ENCODE results near the gene IQCH.
"Not testable (repeated sequence)": the region's sequence is repeated elsewhere in the genome, so short reads cannot be mapped to it uniquely, and the experiment has no call there.

Gene IQCH

GRCh38 chr15:67349634-67350033, 95.0 kb downstream of the IQCH start:
- in situ Hi-C loops (cut with MboI; ENCODE audit: low sequenced_read_pairs), result no loop called here

- in situ Hi-C loops (cut with MboI; ENCODE audit: low sequenced_read_pairs), result no loop called here
These were observed 95.5 kb downstream of the IQCH start for GRCh38 chr15:67350042-67350441.

- in situ Hi-C loops (cut with MboI; ENCODE audit: low sequenced_read_pairs), result no loop called here
These were observed 103.8 kb downstream of the IQCH start for GRCh38 chr15:67358391-67358790.

- in situ Hi-C loops (cut with MboI; ENCODE audit: low sequenced_read_pairs), result no loop called here
These were observed 104.2 kb downstream of the IQCH start for GRCh38 chr15:67358812-67359211.

GRCh38 chr15:67359431-67360079, 105.0 kb downstream of the IQCH start:
- in situ Hi-C loops (cut with MboI; ENCODE audit: low sequenced_read_pairs), result no loop called here

- in situ Hi-C loops (cut with MboI; ENCODE audit: low sequenced_read_pairs), result no loop called here
These were observed 106.5 kb downstream of the IQCH start for GRCh38 chr15:67361100-67361499.

GRCh38 chr15:67363712-67364111, 109.1 kb downstream of the IQCH start:
- in situ Hi-C loops (cut with MboI; ENCODE audit: low sequenced_read_pairs), result not testable (repeated sequence)

- in situ Hi-C loops (cut with MboI; ENCODE audit: low sequenced_read_pairs), result no loop called here
These were observed 111.4 kb downstream of the IQCH start for GRCh38 chr15:67365994-67366393.

- in situ Hi-C loops (cut with MboI; ENCODE audit: low sequenced_read_pairs), result no loop called here
These were observed 112.3 kb downstream of the IQCH start for GRCh38 chr15:67366904-67367303.

GRCh38 chr15:67369359-67369998, 114.9 kb downstream of the IQCH start:
- in situ Hi-C loops (cut with MboI; ENCODE audit: low sequenced_read_pairs), result no loop called here

- in situ Hi-C loops (cut with MboI; ENCODE audit: low sequenced_read_pairs), result no loop called here
These were observed 115.8 kb downstream of the IQCH start for GRCh38 chr15:67370206-67370954.

GRCh38 chr15:67372543-67372942, 118.0 kb downstream of the IQCH start:
- in situ Hi-C loops (cut with MboI; ENCODE audit: low sequenced_read_pairs), result no loop called here

- in situ Hi-C loops (cut with MboI; ENCODE audit: low sequenced_read_pairs), result no loop called here
These were observed 118.5 kb downstream of the IQCH start for GRCh38 chr15:67372986-67373675.

GRCh38 chr15:67373971-67374370, 119.4 kb downstream of the IQCH start:
- in situ Hi-C loops (cut with MboI; ENCODE audit: low sequenced_read_pairs), result no loop called here

- in situ Hi-C loops (cut with MboI; ENCODE audit: low sequenced_read_pairs), result no loop called here
These were observed 124.9 kb downstream of the IQCH start for GRCh38 chr15:67379530-67379929.

- in situ Hi-C loops (cut with MboI; ENCODE audit: low sequenced_read_pairs), result no loop called here
These were observed 126.3 kb downstream of the IQCH start for GRCh38 chr15:67380921-67381320.

GRCh38 chr15:67381416-67382045, 126.9 kb downstream of the IQCH start:
- in situ Hi-C loops (cut with MboI; ENCODE audit: low sequenced_read_pairs), result no loop called here

- in situ Hi-C loops (cut with MboI; ENCODE audit: low sequenced_read_pairs), result no loop called here
These were observed 128.1 kb downstream of the IQCH start for GRCh38 chr15:67382723-67383122.

- in situ Hi-C loops (cut with MboI; ENCODE audit: low sequenced_read_pairs), result no loop called here
These were observed 129.3 kb downstream of the IQCH start for GRCh38 chr15:67383899-67384298.

- in situ Hi-C loops (cut with MboI; ENCODE audit: low sequenced_read_pairs), result no loop called here
These were observed 130.2 kb downstream of the IQCH start for GRCh38 chr15:67384761-67385160.

GRCh38 chr15:67385971-67386370, 131.4 kb downstream of the IQCH start:
- in situ Hi-C loops (cut with MboI; ENCODE audit: low sequenced_read_pairs), result no loop called here

All from HL-60/S4 treated with phorbol 12-myristate 13-acetate at 8.2 ng/mL for 4 days and 3 days (cell line).